Muscle of leg (tissue), 11 donors: ENCODE measurements around the gene PDE2A. TPM values are rescaled to one million over a fixed set of nuclear protein-coding genes. Genes with fewer than 3 reads are reported as not detected.
A peak's percentile ranks its signal among the peaks of the same experiment; 100 is the strongest.

Experiments used
- DNase-seq: peaks from one replicate; pipeline ENCODE4 v3.0.0; 2013
- H3K27ac ChIP-seq: one replicate; pipeline ENCODE4 v1.5.1; 2013; ENCODE audit warnings: mild to moderate bottlenecking, low read length, control low read depth
- H3K27me3 ChIP-seq: one replicate; pipeline ENCODE4 v1.6.1; 2013; ENCODE audit warnings: low read length; ENCODE audit not compliant: control insufficient read depth, insufficient read depth
- H3K36me3 ChIP-seq: one replicate; pipeline ENCODE4 v1.6.1; 2013; ENCODE audit warnings: low read length; ENCODE audit not compliant: control insufficient read depth, insufficient read depth
- H3K4me1 ChIP-seq: one replicate; pipeline ENCODE4 v1.6.1; 2013; ENCODE audit warnings: low read length; ENCODE audit not compliant: control insufficient read depth, insufficient read depth
- H3K4me3 ChIP-seq: one replicate; pipeline ENCODE4 v1.5.1; 2013; ENCODE audit warnings: low read length, control low read depth
- H3K9me3 ChIP-seq: replicated peaks from 2 replicates; pipeline ENCODE4 v1.6.1; 2013; ENCODE audit warnings: low read depth, low read length; ENCODE audit not compliant: control insufficient read depth
- WGBS: methylation state at CpG from one replicate; pipeline ENCODE4 v1.1.5; 2013; ENCODE audit warnings: missing lambda C conversion rate; ENCODE audit not compliant: insufficient coverage; 5-methylcytosine and 5-hydroxymethylcytosine counted together
- polyA plus RNA-seq, 8 donors: library from polyadenylated mRNA; unstranded; fragments of 120-200 nt; gene quantifications; one replicate each; pipeline versions ENCODE4 v1.2.1 to v1.2.3, GENCODE V29; 2013; ENCODE audit warnings: inconsistent platforms in 1 of 8, low replicate concordance in 1 of 8; ENCODE audit not compliant: insufficient read length in 8 of 8, insufficient read depth in 1 of 8
- total RNA-seq: library from RNA; stranded (reverse); fragments of 120-200 nt; gene quantifications from one replicate; pipeline ENCODE4 v1.2.4, GENCODE V29; 2013

Gene PDE2A
- total and polyA plus RNA-seq, 9 donors, result 10.7 to 18.2 (median 14.8) TPM

DNA sequence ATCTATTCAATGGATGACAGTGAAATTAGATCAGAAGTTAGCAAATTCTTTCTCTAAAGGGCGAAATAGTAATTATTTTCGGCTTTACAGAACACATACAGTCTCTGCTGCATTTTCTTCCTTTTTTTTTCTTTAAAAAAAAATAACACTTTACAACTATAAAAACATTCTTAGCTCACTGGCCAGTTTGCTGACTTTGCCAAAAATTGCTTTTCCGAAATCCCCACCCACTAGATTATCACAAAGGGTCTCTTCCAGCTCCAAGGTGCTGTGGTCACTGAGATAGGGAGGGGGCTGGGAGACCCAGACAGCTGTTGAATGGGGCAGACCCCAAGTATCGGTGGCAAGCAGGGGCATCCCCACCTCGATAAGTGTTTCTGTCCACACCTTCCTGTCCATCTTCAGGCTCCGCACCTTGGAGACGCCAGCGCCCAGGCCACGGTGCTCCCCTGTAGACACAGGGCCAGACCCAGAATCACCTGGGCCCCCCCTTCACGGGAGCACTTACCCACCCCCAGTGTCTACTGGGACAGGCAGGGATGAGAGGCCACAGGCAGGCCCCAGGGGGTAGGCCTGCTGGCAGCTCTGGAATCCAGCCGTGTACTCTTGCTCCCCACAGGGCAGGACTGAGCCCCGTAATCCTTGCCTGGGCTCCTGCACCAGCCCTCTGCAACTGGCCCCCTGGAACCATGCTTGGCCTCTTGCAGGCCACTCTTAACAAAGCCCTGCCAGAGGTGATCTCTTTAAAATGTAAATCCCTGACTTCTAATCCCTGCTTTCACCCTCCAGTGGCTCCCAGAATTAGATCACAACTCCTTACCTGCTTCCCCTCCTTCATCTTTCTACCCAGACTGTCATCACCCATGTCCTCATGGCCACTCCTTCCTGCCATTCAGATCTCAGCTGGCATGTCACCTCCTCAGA is 31.5 kb upstream of the PDE2A start:
- Histone ChIP-seq H3K36me3 (peaks cover 72% of the 10 kb centered on the region), H3K27ac (no peak overlapping the region), H3K4me1 (peaks cover 42% of the 10 kb centered on the region), H3K27me3 (no peaks in the 10 kb centered on the region), H3K4me3 (no peak overlapping the region), H3K9me3 (no peaks in the 10 kb centered on the region)
- WGBS, result 54% methylated on average over 4 of the region's 12 CpGs
- DNase-seq, result no peak

DNA sequence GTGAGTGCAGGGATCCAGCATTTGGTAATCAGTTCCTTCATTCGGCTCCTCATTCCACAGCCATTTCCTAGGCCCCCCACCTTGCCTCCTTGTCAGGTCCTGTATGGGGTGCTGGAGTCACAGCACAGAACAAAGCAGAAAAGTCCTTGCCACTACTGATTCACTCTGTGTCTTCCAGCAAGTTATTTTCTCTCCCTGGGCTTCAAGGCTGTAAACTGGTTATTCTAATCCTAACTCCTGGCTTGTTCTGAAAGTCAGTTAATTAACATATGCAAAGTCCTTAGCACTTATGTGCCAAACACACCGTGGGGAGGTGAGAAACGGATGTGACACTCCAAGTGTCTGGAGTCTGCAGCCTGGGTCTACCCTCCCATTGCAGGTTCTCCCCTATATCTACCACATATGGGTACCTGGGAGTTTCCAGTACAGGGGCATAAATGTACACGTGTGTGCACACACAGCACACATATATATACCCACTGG is 30.6 kb upstream of the PDE2A start:
- H3K4me1 ChIP-seq, result peaks cover 42% of the 10 kb centered on the region
- DNase-seq, result no peak
- H3K4me3 ChIP-seq, result no peak overlapping the region
- no peak overlapping the region for H3K27ac ChIP-seq
- H3K9me3 ChIP-seq, result no peaks in the 10 kb centered on the region
- H3K27me3 ChIP-seq, result no peaks in the 10 kb centered on the region
- WGBS, result 30% methylated on average over 2 of the region's 4 CpGs
- H3K36me3 ChIP-seq, result peaks cover 71% of the 10 kb centered on the region

DNA sequence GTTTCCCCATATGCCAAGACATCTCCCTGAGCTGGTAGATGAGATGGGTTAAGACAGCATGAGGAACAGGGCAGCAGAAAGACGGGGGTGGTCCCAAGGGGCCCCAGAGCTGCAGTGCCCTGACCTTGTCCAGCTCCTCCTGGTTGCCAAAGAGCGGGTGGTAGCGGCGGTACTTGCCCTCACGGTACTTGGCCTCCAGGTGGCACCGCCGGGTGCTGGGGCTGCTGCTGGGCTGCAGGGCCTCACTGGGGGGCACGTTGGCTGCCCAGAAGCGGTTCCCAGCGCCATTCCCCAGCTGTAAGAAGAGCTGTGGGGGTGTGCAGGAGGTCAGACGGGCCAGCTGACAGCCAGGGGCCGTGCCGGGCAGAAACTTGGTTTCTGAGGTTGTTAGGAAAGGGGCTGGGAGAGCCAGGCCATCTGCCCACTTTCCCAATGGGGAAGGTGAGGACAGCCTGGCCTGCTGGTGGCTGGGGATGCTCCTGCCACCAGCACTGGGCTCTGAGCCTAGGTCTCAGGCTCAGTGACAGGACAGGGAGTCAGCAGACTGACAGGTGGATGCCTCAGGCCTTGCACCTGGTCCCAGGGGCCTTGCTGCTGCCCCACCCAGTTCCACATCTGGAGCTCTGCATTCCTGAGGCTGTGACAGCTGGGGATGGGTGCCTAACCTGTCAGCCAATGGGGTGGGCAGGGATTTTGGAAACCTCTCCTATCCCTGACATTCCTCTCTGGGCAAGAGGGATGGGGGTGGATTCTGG is 30.0 kb upstream of the PDE2A start:
- Histone ChIP-seq H3K9me3 (no peaks in the 10 kb centered on the region), H3K27ac (peak overlapping the region; percentile 64), H3K4me1 (peaks cover 42% of the 10 kb centered on the region), H3K27me3 (no peaks in the 10 kb centered on the region), H3K36me3 (peaks cover 71% of the 10 kb centered on the region), H3K4me3 (no peak overlapping the region)
- DNase-seq, result peak; percentile 34
- 33% methylated on average over 13 of the region's 13 CpGs for WGBS

DNA sequence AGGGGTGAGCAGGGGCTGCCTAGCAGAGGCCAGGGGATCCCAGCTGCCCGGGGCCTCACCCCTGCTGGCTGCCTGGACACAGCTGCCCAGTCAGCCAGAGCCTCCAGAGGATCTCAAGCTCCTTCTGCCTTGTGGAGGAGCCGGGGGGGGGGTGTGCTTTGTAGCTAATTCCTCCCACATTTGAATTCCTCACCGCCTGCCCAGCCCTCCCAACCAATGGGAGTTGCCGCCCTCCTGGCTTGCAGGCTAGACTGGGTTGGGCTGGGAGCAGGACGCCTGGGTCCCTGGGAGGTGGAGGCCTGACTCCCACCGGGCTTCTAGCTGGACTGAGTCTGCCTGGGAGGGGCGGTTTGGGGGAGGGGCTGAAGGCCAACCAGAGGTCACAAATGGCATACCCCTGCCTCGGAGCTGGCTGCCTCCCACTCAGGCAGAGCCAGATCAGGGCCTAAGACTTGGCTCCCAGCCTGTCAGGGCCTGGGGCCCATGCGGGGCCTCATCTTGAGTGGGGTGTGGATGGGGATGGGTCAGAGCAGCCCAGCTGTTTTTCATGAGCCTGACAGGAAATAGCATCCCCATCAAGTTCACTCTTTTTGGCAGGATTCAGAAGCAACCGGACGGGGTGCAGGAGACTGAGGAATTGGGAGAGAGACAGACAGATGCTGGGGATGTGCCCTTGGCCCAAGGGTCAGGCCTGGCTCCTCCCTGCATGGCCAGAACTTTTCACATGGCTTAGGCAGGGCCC is 29.2 kb upstream of the PDE2A start:
- Histone ChIP-seq H3K27ac (peak overlapping the region; percentile 78), H3K4me1 (peaks cover 42% of the 10 kb centered on the region), H3K36me3 (peaks cover 72% of the 10 kb centered on the region), H3K9me3 (no peaks in the 10 kb centered on the region), H3K27me3 (no peaks in the 10 kb centered on the region), H3K4me3 (peak overlapping the region; percentile 48)
- 13% methylated on average over 2 of the region's 11 CpGs for WGBS
- DNase-seq, result peak; percentile 96

DNA sequence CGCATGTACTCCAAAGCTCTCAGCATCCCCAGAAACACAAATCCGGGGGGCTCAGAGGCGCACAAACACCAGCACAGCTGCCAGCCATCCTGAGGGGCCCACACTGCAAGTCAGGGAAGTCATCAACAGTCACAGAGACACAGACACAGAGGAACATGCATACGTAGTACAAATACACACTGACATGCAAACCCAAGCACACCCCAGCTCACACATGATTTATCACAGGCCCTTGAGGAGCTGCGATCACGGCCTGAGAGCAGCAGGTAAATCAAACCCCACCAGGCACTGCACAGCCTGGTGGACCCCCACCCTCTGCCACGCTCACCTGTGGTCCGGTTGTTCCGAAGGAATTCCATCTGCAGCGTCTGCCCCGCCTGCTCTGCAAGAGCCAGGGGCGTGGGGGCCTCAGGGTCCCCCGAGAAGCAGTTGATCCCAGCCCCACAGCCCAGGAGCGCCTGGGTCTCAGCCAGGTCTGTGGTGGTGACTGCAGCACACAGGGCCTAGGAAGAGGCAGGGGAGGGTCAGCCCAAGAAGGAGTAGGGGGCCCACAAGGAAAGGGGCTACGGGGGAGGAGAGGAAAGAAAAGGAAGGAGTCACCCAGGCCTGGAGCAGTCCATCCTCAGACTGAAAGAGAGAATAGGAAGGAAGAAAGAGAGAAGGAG is 28.5 kb upstream of the PDE2A start:
- Histone ChIP-seq H3K4me1 (peaks cover 42% of the 10 kb centered on the region), H3K4me3 (peak overlapping the region; percentile 48), H3K27me3 (no peaks in the 10 kb centered on the region), H3K36me3 (peaks cover 72% of the 10 kb centered on the region), H3K27ac (peak overlapping the region; percentile 78), H3K9me3 (no peaks in the 10 kb centered on the region)
- peak; percentile 41 for DNase-seq
- WGBS, result 10% methylated on average over 14 of the region's 15 CpGs

DNA sequence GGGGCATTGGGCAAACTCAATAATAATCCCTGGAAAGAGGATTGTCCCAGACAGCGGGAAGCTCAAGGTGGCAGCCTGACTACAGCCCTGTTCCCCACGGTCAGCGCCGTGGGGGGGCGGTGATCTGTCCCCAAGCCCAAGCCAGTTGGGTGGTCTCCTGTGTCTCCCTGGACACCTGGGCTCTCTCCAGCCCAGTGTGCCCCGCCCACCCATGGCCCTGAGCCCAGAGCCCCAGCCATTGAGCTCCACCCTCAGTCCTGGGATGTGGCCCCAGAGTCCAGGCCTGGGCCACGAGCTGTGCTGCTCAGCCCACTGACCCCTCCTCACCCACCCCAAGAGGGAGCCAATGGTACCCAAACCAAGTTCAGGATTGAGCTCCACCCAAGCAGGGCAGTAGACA is 27.9 kb upstream of the PDE2A start:
- DNase-seq, result peak; percentile 46
- peaks cover 72% of the 10 kb centered on the region for H3K36me3 ChIP-seq
- no peaks in the 10 kb centered on the region for H3K9me3 ChIP-seq
- peak overlapping the region; percentile 48 for H3K4me3 ChIP-seq
- no peaks in the 10 kb centered on the region for H3K27me3 ChIP-seq
- 38% methylated on average over 7 of the region's 7 CpGs for WGBS
- peaks cover 45% of the 10 kb centered on the region for H3K4me1 ChIP-seq
- H3K27ac ChIP-seq, result peak overlapping the region; percentile 78

DNA sequence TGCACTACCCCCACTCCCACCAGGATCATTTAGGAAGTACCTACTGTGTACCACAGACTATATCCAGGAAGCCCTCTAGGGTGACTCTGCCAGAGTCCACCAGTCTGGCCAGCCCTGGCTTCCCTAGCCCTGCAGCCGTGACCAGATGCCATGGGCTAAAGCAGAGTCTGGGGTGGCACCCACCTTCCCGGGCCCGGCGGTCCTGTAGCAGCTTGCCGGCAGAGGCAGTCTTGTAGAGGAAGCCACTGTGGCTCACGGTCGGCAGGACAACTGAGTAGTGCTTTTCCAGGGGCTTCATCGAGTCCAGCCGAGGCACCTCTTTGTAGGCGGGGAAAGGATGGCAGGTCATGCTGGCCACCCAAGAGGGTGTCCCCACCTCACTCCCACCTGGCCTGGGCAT is 27.2 kb upstream of the PDE2A start:
- DNase-seq, result no peak
- Histone ChIP-seq H3K9me3 (no peaks in the 10 kb centered on the region), H3K27me3 (no peaks in the 10 kb centered on the region), H3K27ac (no peak overlapping the region), H3K36me3 (peaks cover 71% of the 10 kb centered on the region), H3K4me3 (no peak overlapping the region), H3K4me1 (peaks cover 45% of the 10 kb centered on the region)
- WGBS, result 76% methylated on average over 10 of the region's 10 CpGs

DNA sequence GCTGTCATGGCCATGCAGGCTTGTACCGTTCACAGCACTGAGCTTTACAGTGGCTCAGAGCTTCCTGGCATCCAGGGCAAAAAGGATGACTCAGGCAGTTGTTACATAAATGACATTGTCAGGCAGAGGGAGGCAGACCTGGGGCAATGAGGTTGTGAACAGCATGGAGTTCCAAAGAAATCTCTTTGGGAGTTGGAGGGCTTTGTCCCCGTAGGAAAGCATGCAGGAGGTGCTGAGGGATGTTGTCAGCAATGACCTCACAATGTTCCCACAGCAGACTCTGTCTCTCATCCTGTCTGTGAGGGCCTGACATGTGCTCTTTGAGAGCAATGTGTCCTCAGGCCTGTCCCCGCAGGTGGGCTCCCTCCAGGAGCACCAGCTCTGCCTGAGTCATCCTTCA is 25.9 kb upstream of the PDE2A start:
- no peaks in the 10 kb centered on the region for H3K9me3 ChIP-seq
- 89% methylated on average over 2 of the region's 3 CpGs for WGBS
- no peak overlapping the region for H3K27ac ChIP-seq
- no peak overlapping the region for H3K4me3 ChIP-seq
- peaks cover 73% of the 10 kb centered on the region for H3K36me3 ChIP-seq
- no peak for DNase-seq
- peaks cover 40% of the 10 kb centered on the region for H3K4me1 ChIP-seq
- no peaks in the 10 kb centered on the region for H3K27me3 ChIP-seq

DNA sequence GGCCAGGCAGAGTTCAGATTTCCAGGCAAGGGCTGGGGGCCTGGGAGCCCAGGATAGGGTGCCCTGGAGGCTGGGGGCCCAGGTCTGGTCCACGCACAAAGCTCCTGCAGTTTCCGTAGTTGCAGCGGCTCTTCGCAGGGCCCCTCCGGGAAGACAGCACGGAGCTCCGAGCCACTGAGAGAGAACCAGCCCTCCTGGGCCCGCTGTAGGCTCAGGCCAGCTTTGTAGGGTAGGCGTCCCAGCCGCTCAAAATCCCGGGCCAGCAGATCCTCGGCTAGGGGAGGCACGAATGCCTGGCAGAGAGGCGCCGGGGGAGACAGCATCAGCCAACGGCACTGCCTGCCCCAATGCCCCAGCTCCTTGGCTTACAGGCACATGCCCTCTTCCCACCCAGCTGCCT is 23.6 kb upstream of the PDE2A start:
- Histone ChIP-seq H3K27ac (no peak overlapping the region), H3K4me1 (peaks cover 18% of the 10 kb centered on the region), H3K27me3 (no peaks in the 10 kb centered on the region), H3K36me3 (peaks cover 96% of the 10 kb centered on the region), H3K4me3 (no peak overlapping the region), H3K9me3 (no peaks in the 10 kb centered on the region)
- 76% methylated on average over 16 of the region's 16 CpGs for WGBS
- DNase-seq, result no peak
